HFFc6 (cell line): Measurements from ENCODE around the gene PNCK. TPM values are rescaled to one million over a fixed set of nuclear protein-coding genes. Genes with fewer than 3 reads are reported as not detected.
A peak's percentile ranks its signal among the peaks of the same experiment; 100 is the strongest.

Experiments used
- DNase-seq: peaks from one replicate; pipeline ENCODE4 v3.0.0-alpha.2; 2018
- H3K27ac Mint-ChIP-seq: 2 replicates; pipeline ENCODE4 v1.8.0; 2020; ENCODE audit warnings: mild to moderate bottlenecking, mixed read lengths
- H3K27me3 Mint-ChIP-seq: 2 replicates; pipeline ENCODE4 v1.8.0; 2021; ENCODE audit warnings: mild to moderate bottlenecking, moderate library complexity, mixed read lengths; ENCODE audit not compliant: insufficient read depth
- H3K36me3 Mint-ChIP-seq: 2 replicates; pipeline ENCODE4 v1.8.0; 2021; ENCODE audit warnings: low read depth, mixed read lengths
- H3K4me1 Mint-ChIP-seq: 2 replicates; pipeline ENCODE4 v1.8.0; 2020; ENCODE audit warnings: low read depth, mixed read lengths
- H3K4me3 Mint-ChIP-seq: 2 replicates; pipeline ENCODE4 v1.8.0; 2020; ENCODE audit warnings: mild to moderate bottlenecking, moderate library complexity, mixed read lengths
- H3K9me3 Mint-ChIP-seq: 2 replicates; pipeline ENCODE4 v1.8.0; 2020; ENCODE audit warnings: mild to moderate bottlenecking, mixed read lengths
- total RNA-seq, 6 experiments: library from RNA; stranded (reverse); fragmentation: NEBNext Ultra II Directional; extraction: Animal tissue kit (Norgen Biotek cat#: 25700); gene quantifications; 2 replicates in 1 of 6; 3 replicates in 5 of 6; pipeline ENCODE4 v1.2.3, GENCODE V29; 2021
- TF ChIP-seq, protein P1 (sequence below): fragments of 200-600 bp; sonication (generic); IDR thresholded peaks from 2 replicates; pipeline ENCODE4 v1.5.0; 2021; ENCODE audit warnings: antibody characterized with exemption, mild to moderate bottlenecking

The PNCK gene
- total RNA-seq, 6 experiments from 2014 or later, result 0.26 to 0.43 TPM; not detected in 4

DNA sequence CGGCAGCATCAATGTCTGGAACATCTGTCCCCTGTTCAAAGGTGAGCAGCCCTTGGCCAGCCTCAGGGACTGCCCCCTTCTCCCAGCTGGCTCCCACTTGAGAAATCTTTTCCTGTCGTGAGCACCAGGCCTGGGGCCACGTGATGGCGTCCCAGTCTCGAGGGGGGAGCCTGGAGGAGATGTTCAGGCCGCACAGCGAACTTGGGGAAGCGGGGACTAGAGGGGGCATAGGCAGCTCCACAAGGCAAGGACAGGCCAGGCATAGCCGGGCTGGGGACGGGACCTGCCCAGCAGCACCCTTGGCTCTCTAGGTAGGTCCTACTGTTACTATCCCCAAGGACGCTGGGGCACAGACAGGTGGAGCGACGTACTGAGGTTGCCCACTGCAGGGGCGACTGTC, 16.9 kb upstream of the PNCK start:
- Mint-ChIP-seq H3K4me3 (no peak overlapping the region), H3K4me1 (no peaks in the 10 kb centered on the region), H3K36me3 (no peaks in the 10 kb centered on the region), H3K27ac (no peak overlapping the region), H3K9me3 (no peaks in the 10 kb centered on the region), H3K27me3 (peaks cover 4% of the 10 kb centered on the region; the same call in 1 of the 2 replicates)
- DNase-seq, result no peak
- TF ChIP-seq, protein P1, sequence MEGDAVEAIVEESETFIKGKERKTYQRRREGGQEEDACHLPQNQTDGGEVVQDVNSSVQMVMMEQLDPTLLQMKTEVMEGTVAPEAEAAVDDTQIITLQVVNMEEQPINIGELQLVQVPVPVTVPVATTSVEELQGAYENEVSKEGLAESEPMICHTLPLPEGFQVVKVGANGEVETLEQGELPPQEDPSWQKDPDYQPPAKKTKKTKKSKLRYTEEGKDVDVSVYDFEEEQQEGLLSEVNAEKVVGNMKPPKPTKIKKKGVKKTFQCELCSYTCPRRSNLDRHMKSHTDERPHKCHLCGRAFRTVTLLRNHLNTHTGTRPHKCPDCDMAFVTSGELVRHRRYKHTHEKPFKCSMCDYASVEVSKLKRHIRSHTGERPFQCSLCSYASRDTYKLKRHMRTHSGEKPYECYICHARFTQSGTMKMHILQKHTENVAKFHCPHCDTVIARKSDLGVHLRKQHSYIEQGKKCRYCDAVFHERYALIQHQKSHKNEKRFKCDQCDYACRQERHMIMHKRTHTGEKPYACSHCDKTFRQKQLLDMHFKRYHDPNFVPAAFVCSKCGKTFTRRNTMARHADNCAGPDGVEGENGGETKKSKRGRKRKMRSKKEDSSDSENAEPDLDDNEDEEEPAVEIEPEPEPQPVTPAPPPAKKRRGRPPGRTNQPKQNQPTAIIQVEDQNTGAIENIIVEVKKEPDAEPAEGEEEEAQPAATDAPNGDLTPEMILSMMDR, result no peak

DNA sequence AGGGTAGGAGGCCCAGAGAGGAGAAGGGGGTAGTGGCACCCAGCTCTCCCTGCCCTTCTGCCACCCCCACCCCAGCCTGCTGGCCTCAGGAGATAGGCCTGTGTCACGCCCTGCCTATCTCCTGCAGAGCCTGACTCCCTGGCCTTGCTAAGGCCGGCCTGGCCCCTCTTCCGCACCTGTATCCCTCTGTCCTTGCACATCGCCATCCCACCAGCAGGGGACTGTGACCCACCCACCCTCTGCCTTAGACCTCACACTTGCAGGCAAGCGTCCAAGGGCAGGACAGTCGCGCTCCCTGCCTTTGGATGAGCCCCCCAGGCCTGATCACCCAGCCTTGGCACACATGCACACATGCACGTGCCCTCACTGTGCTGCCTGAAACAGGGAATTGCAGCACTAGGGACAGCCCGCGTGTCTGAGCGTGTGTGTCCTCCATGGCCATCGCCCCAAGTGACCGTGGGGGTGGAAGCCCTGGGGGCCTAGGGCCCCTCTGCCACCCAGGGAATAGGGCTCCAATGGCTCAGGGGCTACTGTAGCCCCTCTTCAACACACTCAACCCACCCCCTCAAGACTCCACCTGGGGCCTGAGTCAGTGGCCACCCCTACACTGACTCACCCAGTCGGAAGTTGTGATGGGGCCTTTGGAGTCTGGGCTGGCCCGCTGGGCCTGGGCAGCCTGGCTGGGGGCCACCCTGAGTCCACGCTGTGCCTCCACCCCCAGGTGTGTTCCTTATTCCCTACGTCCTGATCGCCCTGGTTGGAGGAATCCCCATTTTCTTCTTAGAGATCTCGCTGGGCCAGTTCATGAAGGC, 16.2 kb upstream of the PNCK start:
- DNase-seq, result no peak
- no peaks in the 10 kb centered on the region for H3K4me1 Mint-ChIP-seq
- TF ChIP-seq, protein P1, result peak; percentile 12; the same call in 1 of the 2 replicates
- H3K36me3 Mint-ChIP-seq, result no peaks in the 10 kb centered on the region
- H3K27me3 Mint-ChIP-seq, result peaks cover 4% of the 10 kb centered on the region; the same call in 1 of the 2 replicates
- H3K4me3 Mint-ChIP-seq, result no peak overlapping the region
- no peak overlapping the region for H3K27ac Mint-ChIP-seq
- no peaks in the 10 kb centered on the region for H3K9me3 Mint-ChIP-seq

DNA sequence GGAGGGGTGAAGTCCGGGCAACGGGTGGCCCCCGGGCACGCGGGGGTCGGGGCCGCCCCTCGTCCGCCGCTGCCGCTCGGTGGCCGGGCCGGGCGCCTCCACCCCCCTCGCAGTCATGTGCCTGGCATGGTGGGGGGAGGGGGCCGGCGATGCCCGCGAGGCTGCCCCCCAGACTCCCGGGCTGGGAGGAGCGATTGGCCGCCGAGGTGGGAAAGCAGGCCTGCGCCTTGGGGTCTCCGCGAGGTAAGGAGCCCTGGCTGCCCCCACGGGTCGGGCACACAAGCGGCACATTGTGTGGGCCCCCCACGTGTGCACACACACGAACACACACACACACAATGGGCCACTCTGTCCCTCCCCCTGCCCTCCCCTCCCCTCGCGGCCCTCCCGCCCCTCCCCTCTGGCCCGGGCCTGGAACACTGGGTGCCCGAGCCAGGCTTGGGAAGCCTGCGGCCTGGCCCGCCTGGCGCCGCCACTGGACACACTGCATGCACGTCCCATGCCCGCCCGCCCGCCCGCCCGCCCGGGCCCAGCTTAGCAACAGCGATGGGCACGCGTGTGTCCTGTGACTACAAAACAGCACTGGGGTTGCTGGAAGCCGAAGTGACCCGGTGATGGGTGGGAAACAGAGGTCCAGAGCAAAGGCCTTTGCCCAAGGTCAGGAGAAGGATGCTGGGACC, 15.4 kb upstream of the PNCK start:
- H3K36me3 Mint-ChIP-seq, result no peaks in the 10 kb centered on the region
- H3K4me3 Mint-ChIP-seq, result no peak overlapping the region
- no peaks in the 10 kb centered on the region for H3K9me3 Mint-ChIP-seq
- H3K4me1 Mint-ChIP-seq, result no peaks in the 10 kb centered on the region
- peak; percentile 2 for DNase-seq
- TF ChIP-seq, protein P1, result no peak
- H3K27ac Mint-ChIP-seq, result no peak overlapping the region
- peaks cover 4% of the 10 kb centered on the region; the same call in 1 of the 2 replicates for H3K27me3 Mint-ChIP-seq

DNA sequence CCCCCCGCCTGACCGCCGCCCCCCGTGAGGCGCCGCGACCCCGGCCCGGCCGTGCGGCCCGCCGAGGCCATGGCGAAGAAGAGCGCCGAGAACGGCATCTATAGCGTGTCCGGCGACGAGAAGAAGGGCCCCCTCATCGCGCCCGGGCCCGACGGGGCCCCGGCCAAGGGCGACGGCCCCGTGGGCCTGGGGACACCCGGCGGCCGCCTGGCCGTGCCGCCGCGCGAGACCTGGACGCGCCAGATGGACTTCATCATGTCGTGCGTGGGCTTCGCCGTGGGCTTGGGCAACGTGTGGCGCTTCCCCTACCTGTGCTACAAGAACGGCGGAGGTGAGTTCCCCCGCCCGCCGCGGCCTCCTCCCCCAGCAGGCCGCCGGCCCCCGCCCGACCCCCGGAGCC, 14.9 kb upstream of the PNCK start:
- TF ChIP-seq, protein P1, result no peak
- Mint-ChIP-seq H3K9me3 (0 out of 2 replicates have a peak, but pooled peaks cover 3% of the 10 kb centered on the region), H3K27ac (no peak overlapping the region), H3K36me3 (no peaks in the 10 kb centered on the region), H3K27me3 (peaks cover 4% of the 10 kb centered on the region; the same call in 1 of the 2 replicates), H3K4me3 (no peak overlapping the region), H3K4me1 (no peaks in the 10 kb centered on the region)
- DNase-seq, result no peak

DNA sequence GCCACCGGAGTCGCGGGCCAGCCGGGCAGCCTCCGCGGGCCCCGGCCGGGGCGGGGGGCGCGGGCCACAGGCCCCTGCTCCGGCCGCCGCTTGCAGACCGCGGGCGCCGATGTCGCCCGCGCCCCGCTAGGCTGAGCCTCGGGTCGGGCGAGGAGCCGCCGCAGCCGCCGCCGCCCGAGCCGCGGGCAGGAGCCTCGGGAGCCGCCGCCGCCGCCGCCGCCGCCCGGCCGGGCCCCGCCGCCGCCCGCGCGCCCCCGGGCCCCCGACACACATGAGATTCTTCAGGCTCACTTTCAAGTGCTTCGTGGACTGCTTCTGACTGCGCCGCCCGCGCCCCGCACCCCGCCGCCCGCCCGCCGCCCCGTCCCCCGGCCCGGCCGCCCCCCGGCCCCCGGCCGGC, 14.5 kb upstream of the PNCK start:
- H3K4me3 Mint-ChIP-seq, result no peak overlapping the region

More for the DNA sequence above, 14.5 kb upstream of the PNCK start:
- no peak overlapping the region for H3K27ac Mint-ChIP-seq
- no peak for DNase-seq
- H3K4me1 Mint-ChIP-seq, result no peaks in the 10 kb centered on the region
- 0 out of 2 replicates have a peak, but pooled peaks cover 4% of the 10 kb centered on the region for H3K9me3 Mint-ChIP-seq
- no peaks in the 10 kb centered on the region for H3K36me3 Mint-ChIP-seq
- TF ChIP-seq, protein P1, result no peak
- H3K27me3 Mint-ChIP-seq, result peaks cover 4% of the 10 kb centered on the region; the same call in 1 of the 2 replicates
